HG02840 (cell line): ENCODE data around the gene KRT6C.
"Not testable (repeated sequence)": the region's sequence is repeated elsewhere in the genome, so short reads cannot be mapped to it uniquely, and the experiment has no call there.

Source experiments
- ATAC-seq: cut with Tn5 transposase; IDR thresholded peaks from one replicate; pipeline ENCODE4 v1.9.1; 2021; ENCODE audit warnings: mild to moderate bottlenecking, moderate library complexity, moderate number of reproducible peaks; ENCODE audit not compliant: unreplicated experiment, low FRiP score

The KRT6C gene

GRCh38 chr12:52500574-52500973 is 27.0 kb upstream of the KRT6C start:
- not testable (repeated sequence) for ATAC-seq

DNA sequence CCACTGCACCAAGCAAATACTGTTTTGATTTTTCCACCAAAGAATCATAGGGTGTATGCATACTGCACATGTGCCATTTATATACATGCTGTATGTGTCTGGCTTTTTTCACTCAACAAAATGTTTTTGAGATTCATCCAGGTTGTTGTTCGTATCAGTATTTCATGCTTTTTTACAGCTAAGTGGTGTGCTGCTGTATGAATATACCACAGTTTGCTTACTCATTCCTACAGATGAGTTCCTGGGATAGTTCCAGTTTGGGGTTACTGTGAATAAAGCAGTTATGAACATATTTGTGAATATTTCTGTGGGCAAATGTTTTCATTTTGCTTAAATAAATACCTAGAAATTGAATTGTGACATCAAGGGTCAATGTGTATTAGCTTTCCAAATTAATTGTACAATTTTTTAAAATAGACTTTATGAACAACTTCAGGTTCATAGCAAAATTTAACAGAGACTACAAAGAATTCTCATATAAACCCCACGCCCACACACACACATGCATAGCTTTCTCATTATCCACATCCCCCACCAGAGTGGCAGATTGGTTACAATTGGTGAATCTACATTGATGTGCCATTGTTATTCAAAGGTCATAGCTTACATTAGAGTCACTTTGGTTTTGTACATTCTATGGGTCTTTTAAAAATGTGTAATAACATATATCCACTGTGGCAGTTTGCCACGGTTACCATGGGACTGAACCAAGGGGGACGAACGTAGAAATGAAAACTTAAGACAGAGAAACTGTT is 26.4 kb upstream of the KRT6C start:
- no peak for ATAC-seq

GRCh38 chr12:52498946-52499345 is 25.3 kb upstream of the KRT6C start:
- ATAC-seq, result no peak

DNA sequence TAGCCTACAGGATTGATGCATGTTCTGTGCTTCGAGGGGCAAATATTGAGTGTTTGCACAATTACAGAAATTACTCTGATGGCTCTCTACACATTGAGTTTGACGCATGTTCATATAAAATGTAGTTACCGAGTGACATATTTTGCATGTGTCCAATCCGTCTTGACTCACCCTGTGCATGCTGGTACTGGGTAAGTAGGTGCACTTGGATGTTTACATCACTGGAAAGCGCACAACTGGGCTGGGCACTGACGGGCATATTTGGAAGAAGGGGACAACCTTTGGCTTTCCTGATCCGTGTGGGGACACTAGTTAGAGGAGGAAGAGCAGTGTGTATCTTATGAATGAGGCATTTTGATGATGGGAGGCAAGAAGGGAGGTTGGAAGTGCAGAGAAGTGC is 24.4 kb upstream of the KRT6C start:
- no peak for ATAC-seq

DNA sequence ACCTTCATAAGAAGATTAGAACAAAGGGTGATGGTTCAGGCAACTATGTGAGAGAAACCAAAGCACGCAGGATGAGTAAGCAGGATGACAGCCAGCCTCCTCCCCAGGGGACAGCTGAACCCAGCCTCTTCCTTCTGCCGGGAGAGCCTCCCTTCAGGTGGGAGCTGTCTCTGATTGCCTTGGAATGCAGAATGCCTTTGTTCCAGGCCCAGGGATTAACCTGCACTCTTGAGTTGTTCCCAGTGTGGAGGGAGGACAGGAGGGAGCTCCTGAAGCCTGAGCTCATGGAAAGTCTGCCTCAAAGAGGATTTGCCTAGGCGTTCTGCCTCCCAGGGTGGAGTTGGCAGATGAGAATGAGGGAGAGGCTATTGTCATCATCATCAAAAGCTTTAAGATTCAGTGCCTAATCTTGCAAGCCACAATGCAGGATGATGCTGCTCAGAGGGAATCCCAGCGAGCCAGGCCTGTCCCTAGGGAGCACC is 23.0 kb upstream of the KRT6C start:
- ATAC-seq, result no peak

DNA sequence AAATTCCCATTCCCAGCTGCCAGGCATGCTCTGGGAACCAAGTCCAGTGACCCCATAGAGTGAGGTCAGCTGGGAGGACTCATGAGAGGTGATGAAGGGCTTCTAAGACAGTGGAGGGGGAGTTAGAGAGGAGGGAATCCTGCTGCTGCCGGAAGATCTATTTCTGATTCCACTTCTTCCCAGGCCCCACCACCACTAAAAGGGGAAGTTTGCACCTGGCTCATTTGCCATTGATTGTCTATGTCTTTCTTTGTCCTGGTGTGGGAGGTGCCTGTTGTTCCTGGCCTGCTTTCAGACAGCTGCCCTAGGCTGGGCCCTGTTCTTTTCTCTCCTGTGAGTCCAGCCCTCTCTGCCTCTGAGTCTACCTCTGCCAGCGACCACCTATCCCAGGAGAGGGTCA is 22.4 kb upstream of the KRT6C start:
- ATAC-seq, result no peak

DNA sequence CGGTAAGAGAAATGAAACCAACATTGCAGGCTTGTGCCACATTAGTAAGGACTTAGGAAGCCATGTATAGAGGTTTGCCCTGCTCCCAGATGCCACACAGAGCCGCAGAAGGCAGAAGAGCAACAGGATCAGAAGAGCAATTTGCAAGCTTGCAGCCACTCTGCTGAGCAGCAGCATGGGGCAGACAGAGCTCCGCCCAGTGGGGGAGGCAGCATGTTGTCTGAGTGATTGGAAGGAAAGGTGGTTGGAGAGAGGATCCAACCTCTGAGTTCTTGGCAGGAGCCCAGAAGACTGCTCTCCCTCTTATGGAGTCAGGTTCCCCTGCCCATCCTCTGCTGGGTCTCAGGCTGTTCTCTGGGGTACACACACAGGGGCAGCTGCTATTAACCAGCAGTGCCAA is 21.8 kb upstream of the KRT6C start:
- ATAC-seq, result no peak

GRCh38 chr12:52494518-52494917 is 20.9 kb upstream of the KRT6C start:
- no peak for ATAC-seq

DNA sequence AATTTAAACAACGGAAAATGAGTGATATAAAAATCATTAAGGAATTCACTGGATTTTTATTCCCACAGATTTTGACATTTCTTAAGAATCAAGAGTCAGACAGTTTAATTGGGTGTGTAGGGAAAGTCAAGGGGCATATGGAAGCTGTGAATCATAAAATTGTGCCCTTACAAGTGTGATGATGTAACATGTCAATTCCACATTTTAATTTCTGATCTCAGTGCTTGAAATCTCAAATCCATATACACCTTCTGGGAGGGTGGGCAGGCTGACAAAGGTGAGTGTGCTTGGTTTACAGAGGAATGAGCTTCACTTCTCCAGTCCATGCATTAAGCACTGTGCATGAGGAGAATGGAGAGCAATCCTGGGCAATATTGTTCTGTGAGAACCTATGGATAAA is 20.5 kb upstream of the KRT6C start:
- ATAC-seq, result no peak

DNA sequence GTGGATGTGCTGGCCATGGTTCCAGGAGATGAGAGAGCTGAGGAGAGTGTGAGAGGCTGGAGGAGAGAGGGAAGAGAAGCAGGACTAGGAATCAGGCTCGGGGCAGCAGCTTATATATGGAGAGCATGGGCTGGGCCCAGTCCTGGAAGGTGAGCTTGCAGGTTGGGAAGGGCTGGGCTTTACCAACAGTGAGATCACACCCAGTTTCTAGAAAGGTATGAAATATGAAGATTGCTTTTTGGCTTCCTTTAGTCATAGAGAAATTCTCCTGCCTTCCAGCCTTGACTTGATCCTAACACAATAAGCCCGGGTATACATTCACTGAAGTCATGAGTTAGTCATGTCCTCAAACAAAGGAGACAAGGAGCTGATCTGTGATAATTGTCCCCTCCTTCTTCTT is 19.6 kb upstream of the KRT6C start, which contains the start of gene KRT6A:
Gene KRT6A, minus strand, starts transcription at position 86 of the 400 bp plus-strand sequence. Its CDS starts 69 bp downstream, at position 17.
- ATAC-seq, result no peak

DNA sequence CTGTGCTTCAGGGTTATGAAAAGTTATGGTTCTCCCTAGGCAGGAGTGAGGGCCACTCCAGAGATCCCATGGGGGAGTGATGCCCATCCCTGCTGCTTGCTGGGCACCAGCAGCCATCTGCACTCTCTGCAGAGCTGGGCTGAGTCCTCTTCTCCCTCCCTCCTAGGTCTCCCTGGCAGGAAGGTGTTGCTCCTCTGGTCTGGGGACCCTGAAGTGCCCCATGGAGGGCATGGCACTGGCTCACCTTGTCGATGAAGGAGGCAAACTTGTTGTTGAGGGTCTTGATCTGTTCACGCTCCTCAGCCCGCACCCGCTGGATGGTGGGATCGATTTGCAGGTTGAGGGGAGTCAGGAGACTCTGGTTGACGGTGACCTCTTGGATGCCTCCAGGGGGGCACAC is 18.8 kb upstream of the KRT6C start:
- not testable (repeated sequence) for ATAC-seq

DNA sequence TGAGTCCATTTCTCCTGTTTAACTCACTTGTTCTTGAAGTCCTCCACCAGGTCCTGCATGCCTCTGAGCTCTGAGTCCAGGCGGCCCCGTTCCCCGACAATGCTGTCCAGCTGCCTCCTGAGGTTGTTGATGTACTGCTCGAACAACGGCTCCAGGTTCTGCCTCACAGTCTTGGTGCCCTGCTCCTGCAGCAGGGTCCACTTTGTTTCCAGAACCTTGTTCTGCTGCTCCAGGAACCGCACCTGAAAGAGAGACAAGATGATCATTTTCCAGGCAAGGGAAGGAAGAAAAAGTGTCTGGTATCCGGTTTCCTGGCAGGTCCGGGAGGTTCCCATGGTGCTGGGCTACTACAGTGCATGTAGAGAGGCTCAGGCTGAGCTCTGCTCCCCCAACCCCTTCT is 17.9 kb upstream of the KRT6C start:
- not testable (repeated sequence) for ATAC-seq

DNA sequence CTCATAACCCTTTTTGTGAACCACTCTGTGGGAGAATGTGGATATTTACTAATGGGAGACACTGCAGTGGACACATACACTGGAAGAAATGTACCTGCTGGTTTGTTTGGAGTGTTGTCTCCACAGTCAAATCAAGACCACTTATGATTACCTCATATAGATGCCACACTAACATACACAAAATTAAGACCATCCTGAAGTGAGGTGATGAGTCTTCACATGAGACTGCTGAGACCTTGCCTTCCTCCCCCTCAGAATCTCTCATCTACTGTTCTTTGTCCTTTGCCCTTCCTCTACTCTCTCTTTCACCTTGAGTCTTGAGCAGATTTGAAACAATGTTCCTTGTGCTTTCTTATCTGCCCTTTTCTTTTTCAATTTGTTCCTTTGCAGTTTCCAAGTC is 15.1 kb upstream of the KRT6C start:
- ATAC-seq, result no peak

DNA sequence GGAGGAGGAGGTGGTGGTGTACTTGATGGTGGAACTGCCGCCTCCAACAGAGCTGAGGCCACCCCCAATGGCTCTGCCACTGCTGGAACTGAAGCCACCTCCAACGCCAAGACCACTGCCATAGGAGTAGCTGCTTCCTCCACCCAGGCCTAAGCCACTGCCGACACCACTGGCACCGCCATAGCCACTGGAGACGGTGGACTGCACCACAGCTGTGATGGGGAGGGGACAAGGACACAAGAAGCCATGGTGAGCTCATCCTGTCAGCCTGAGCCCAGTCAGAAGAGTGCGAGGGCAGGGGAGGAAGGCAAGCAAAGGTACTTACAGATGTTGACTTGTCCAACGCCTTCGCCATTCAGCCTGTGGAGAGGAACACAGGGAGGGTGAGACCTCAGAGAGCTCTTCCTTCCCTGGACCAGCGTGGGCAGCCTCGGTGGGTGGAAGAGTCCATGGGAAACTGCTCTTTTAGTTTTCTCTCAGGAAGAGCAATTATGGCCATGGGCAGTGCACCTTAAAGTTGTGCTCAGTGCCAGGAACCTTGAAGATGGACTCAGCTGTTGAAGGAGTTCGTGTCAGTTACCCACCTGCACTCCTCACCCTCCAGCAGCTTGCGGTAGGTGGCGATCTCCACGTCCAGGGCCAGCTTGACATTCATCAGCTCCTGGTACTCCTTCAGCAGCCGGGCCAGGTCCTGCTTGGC is 14.3 kb upstream of the KRT6C start:
- not testable (repeated sequence) for ATAC-seq

GRCh38 chr12:52487211-52487610 is 13.6 kb upstream of the KRT6C start:
- no peak for ATAC-seq

GRCh38 chr12:52486166-52487105 is 12.8 kb upstream of the KRT6C start:
- no peak for ATAC-seq

DNA sequence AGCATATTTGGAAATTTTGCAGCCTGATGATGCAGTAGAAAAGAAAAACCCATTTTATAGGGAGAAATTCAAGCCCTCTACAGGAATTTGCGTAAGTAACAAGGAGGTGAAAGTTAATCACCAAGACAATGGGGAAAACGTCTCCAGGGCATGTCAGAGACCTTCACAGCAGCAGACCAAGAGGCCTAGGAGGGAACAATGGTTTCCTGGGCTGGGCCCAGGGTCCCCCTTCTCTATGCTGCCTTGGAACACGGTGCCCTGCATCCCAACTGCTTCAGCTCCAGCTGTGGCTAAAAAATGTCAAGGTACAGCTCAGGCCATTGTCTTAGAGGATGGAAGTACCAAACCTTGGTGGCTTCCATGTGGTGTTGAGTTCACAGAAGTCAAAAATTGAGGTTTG is 6.5 kb upstream of the KRT6C start:
- ATAC-seq, result no peak

DNA sequence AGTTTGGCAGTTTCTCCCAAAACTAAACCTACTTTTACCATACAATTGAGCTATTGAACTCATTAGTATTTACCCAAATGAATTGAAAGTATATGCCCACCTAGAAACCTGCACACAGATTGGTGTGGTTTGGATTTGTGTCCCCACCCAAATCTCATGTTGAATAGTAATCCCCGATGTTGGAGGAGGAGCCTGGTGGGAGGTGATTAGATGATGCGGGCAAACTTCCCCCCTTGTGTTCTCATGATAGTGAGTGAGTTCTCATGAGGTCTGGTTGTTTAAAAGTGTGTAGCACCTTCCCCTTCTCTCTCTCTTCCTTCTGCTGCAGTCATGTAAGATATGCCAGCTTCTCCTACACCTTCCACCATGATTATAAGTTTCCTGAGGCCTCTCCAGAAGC is 4.0 kb upstream of the KRT6C start:
- no peak for ATAC-seq

- no peak for ATAC-seq
Measured at GRCh38 chr12:52474212-52474611, 607 bp upstream of the KRT6C start.

DNA sequence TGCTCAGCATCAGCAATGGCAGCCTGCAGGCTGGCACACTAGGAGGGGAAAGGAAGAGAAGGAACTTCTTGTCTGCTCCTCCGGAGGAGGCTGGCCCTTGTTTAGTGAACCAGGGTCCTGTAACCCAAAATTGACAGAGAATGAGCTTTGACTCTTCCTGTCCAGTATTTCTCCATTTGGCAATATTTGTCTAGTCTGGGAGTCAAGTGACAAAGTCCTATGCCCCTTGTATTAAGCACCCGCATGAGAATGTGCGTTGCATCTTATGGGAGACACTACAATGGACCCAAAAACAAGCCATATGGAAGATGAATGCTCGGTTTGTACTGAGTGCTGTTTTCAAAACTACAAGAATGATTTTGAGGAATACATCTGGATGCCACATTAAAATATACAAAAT is 3.8 kb downstream of the KRT6C start:
- no peak for ATAC-seq

- ATAC-seq, result no peak
Measured at GRCh38 chr12:52464897-52465296, 8.7 kb downstream of the KRT6C start.
